GM12874 (cell line): Measurements from ENCODE around the gene PTPRN.

ENCODE experiments used
- TF ChIP-seq, protein P1 (sequence below): IDR thresholded peaks from 2 replicates; pipeline ENCODE4 v1.5.1; 2011; ENCODE audit warnings: low read depth, mild to moderate bottlenecking, control low read depth, low read length, moderate library complexity; ENCODE audit not compliant: insufficient read depth

Gene PTPRN

DNA sequence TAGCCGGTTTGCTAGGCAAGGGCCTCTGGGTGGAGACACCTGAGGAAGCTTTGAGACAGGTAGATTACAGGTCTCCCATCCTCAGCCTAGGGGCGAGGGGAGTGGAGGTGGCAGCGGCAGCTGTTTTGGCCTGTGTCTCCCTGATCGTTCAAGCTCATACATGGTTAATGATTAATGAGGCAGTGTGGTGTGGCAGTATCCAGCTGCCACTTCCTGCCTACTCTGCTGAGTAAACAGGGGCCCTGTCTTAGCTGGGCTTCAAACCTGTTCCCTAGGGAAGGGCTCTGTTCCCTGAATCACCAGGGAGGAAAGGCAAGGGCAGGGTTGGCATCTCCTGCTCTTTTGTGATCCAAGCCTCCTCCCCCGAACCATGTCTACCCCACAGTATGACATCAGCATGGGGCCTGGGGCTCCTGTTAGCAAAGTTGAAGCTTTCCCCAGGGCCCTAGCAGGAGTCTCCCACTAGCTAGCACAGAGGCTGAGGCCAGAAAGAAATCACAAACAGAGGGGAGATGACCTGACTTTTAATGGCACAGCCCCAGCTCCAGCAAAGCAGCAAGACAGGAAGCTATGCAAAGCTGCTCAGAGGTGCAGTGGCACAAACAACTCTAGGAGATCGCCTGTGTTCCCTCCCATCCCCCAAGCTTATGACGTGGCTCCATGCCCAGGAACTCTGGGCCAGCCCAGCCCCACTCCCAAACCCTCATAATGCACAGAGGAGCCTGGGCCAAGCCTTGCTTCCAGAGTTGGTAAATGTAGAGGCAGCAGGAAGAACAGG, 59.8 kb downstream of the PTPRN start:
- TF ChIP-seq, protein P1, sequence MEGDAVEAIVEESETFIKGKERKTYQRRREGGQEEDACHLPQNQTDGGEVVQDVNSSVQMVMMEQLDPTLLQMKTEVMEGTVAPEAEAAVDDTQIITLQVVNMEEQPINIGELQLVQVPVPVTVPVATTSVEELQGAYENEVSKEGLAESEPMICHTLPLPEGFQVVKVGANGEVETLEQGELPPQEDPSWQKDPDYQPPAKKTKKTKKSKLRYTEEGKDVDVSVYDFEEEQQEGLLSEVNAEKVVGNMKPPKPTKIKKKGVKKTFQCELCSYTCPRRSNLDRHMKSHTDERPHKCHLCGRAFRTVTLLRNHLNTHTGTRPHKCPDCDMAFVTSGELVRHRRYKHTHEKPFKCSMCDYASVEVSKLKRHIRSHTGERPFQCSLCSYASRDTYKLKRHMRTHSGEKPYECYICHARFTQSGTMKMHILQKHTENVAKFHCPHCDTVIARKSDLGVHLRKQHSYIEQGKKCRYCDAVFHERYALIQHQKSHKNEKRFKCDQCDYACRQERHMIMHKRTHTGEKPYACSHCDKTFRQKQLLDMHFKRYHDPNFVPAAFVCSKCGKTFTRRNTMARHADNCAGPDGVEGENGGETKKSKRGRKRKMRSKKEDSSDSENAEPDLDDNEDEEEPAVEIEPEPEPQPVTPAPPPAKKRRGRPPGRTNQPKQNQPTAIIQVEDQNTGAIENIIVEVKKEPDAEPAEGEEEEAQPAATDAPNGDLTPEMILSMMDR, result no peak

DNA sequence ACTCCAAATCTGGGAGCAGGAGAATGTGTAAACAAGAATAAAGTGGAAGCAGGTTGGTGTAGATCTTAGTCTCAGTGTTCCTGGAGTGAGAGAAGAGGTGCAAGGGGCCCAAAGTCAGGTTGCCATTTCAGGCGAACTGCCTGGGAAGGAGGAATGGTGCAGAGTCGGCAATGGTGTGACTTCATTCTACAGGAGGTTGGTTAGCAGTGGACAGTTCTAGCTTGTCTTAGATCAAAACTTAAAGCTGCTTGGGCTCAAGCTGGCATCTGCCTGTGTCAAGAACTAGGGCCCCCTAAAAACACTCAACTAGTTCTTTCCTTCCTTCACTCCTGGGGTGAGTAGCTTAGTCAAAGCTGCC, 60.4 kb downstream of the PTPRN start:
- TF ChIP-seq, protein P1, result no peak

DNA sequence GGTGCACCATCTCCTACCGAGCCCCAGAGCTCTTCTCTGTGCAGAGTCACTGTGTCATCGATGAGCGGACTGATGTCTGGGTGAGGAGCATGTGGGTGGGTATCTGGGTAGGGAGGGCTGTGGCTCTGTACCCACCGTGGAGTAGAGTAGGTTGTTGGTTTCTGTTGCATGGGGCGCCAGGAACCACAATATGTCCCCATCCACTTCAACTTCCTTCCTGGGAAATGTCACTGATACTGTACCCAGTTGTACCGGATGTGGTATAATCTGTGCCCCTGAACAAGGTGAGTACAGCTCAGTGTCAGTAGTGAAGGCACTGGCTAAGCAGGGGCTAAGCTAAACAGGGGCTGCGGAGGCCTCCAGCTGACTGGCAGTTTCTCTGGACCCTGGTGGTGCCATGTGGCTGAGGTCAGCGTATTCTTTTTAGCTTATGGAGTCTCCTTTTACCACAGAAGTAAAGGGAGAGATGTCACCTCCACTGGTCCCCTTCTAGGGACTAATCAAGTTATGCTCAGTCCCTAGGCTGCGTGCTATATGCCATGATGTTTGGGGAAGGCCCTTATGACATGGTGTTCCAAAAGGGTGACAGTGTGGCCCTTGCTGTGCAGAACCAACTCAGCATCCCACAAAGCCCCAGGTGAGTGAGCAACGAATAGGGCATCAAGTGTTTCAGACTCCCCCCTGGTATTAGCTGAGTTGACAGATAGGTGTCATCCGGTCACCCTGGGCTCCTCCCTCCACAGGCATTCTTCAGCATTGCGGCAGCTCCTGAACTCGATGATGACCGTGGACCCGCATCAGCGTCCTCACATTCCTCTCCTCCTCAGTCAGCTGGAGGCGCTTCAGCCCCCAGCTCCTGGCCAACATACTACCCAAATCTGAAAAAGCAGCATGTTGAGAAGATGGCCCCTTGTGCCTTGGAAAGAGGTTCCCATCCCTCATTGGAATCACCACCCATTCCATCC, 61.2 kb downstream of the PTPRN start:
- TF ChIP-seq, protein P1, result no peak

DNA sequence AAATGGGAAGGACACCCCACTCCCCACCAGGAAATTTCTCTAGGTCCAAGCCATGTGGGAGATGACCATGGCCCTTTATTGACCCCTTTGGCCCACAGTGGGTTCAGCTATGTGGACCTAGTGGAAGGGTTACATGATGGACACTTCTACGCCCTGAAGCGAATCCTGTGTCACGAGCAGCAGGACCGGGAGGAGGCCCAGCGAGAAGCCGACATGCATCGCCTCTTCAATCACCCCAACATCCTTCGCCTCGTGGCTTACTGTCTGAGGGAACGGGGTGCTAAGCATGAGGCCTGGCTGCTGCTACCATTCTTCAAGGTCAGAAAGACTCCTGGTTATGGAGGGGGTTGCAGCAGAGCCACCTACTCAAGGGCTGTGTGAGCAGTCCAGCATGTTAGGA, 62.6 kb downstream of the PTPRN start:
- TF ChIP-seq, protein P1, result no peak

DNA sequence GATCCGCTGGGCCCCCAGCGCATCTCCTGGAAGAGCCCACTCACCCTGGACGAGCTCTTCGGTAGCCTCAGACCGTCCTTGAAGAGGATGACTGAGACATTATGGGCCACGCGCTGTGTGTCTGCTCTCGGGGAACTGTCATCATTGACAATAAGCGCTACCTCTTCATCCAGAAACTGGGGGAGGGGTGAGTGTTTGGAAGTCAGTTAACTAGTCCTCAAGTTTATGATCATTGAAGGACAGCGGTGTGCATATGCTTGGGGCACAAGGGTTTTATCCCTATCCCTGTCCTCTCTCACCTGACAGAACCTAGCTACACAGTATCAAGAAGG, 63.3 kb downstream of the PTPRN start:
- TF ChIP-seq, protein P1, result no peak

DNA sequence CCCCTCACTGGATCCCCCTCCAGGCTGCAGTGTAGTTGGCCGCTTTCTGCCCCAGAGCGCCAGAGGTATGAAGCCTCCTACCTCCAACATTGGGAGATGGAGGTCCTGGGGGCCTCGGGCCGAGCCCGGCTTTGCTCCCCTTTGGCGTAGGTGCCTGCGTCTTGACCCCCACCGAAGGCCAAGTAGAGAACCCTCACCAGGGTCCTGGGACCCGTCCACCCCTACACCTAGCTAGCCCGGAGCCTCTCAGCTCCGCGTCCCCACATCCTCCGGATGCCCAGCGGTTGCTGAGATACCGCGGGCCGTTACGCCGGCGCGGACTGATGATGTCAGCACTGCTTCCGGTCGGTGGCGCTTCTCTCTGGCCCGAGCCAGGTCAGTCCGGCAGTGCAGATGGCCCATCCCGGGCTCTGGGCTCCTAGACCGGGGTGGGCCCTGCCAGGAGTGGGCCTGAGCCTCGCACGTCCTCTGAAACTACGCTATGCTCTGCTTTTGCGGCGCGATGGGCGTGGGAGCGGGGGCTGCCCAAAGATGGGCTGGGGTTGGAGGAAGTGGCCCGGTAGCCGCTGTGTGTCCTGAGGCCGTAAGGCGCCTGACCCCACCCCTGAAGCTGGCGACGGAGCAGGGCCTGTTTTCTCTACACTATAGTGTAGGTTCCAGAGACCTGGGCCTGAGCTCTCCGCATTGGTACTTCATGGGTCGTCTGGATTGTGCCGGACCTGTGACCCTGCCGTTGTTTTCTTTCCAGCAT, 63.9 kb downstream of the PTPRN start, which contains the start of the genes GLB1L and STK16:
Gene GLB1L (minus strand): TSS at position 297 of the 751 bp plus-strand sequence. CDS start 1,871 bp downstream, outside the sequence.
Gene STK16 (plus strand): TSS at position 332 of the 751 bp plus-strand sequence. CDS start 521 bp downstream, outside the sequence.
- TF ChIP-seq, protein P1, result no peak

DNA sequence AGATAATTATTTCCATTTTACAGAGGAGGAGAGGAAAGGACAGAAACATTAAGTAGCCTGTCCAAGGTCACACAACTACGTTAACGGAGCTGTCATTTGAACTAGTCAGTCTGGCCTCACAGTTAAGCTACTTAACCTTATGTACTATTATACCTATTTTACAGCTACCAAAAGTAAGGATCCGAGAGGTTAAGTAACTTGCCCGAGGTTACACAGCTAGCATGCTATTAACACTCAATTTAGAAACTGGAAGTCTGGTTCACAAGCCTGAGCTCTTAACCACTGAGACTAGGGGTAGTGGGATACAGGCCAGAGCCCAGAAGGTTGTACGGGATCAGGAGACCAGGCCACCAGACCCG, 64.4 kb downstream of the PTPRN start:
- TF ChIP-seq, protein P1, result no peak
